Activated T-cell treated with anti-CD3 and anti-CD28 coated beads, Interleukin-2, amount 50 U/mL, for 48 hours (primary cell): ENCODE measurements around the gene DNASE1.
"Not testable (repeated sequence)": the region's sequence is repeated elsewhere in the genome, so short reads cannot be mapped to it uniquely, and the experiment has no call there.

Experiments used
- DNase-seq, 2 experiments: peaks; one replicate each; pipeline ENCODE4 v3.0.0-alpha.2; 2020

The DNASE1 gene

DNA sequence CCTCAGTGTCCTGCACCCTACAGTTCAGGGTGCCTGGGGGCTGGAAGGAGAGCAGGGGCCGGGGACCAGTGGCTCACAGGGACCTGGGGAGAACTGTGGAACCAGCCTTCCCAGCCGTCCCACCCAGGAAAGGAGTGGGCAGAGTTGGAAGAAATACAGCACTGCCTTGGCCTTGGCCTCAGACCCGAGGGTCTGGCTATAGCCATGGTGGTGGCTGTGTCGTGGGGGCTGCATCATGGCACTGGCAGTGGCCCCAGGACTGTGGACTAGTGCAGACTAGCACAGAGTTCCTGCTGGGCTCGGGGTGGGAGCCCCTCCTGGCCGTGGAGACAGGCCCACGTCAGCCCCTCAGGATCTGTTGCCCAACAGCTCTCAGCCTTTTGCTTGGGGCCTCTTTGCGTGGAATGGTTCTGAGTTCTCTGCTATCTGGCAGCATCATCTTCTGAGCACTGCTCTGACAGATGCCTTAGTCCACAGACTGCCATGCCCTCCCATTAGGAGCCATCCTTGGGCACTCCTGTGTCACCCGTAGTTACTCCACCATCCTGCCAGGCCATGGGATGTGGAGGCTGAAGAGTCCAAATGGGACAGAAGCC lies 12.6 kb upstream of the DNASE1 start:
- DNase-seq = peak in 1 of 2 experiments; percentile 14

DNA sequence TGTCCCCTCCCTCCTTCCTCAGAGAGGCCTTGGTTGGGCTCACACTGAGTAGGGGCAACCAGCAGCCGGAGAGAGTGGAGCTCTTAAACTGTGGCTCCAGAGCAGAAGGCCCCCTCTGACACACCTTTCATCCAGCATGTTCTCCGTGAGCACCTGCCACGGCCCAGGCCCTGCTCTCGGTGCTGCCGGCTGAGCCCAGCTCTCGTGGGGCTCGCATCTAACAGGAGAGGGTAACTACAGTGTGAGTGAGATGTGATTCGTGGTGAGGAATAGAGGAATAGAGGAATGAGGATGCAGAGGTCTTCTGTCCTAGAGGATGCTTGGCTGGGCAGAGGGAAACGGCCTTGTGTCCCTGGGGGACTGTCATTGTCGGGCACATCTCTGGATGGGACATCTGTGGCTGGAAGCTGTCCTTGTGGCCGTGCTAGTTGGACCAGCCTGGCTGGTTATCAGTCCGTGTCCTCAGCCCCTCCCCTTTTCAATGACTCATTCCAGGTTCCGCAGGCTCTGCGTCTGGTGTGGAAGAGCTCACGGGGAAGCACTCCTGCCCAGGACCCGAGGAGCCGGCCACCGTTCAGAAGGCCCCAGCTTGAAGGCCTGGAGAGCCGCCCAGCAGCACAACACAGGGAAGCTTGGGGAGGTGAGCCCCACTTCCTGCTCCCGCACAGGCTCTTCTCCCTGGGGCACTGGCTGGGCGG lies 11.9 kb upstream of the DNASE1 start:
- DNase-seq = no peak

DNA sequence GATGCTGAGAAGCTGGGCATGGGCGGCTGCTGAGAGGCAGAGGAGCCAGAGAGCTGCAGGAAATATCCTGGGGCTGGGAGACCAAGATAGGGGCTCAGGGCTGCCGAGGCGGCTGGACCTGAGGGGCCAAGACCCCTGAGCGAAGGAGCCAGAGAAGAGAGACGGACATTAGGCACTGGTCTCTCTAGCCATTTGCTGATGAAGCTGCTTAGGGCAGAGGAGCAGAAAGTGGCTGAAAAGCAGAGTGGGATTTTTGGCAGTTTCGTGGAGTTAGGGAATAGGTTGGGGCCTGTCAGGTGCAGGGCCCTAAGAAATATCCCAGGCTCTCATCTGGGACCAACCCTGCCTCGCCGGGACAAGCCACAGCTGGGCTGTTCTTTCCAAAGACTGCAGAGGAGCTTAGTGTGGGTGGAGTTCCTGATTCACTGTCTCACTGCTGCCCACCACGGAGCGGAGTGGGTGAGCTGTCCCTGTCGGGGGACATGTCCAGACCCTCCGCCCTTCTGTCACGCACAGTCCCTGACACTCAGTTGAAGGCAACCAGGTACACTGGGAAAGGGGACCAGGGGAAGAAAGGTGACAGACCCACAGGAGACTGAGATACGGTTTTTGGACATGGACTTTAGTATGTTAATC lies 11.3 kb upstream of the DNASE1 start:
- DNase-seq = peak in 1 of 2 experiments; percentile 9

DNA sequence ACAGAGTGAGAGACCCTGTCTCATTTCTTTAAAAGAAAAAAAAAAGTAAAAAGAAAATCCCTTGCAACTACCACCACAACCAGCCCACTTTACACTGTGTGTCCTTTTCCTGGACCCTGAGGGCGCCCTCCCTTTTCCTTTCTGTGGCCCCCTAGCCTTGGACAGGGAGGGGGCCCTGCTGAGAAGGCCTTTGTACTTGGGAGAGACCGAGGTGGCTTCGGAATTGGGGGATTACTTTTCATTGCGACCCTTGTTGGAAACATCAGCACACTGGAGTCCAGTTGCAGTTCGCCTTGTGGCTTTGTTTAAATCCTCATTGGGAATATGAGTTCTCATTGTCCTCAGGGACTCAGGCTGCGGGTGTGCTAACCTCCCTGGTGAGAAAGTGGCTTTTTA lies 9.4 kb upstream of the DNASE1 start:
- DNase-seq = peak in 1 of 2 experiments; percentile 2

DNA sequence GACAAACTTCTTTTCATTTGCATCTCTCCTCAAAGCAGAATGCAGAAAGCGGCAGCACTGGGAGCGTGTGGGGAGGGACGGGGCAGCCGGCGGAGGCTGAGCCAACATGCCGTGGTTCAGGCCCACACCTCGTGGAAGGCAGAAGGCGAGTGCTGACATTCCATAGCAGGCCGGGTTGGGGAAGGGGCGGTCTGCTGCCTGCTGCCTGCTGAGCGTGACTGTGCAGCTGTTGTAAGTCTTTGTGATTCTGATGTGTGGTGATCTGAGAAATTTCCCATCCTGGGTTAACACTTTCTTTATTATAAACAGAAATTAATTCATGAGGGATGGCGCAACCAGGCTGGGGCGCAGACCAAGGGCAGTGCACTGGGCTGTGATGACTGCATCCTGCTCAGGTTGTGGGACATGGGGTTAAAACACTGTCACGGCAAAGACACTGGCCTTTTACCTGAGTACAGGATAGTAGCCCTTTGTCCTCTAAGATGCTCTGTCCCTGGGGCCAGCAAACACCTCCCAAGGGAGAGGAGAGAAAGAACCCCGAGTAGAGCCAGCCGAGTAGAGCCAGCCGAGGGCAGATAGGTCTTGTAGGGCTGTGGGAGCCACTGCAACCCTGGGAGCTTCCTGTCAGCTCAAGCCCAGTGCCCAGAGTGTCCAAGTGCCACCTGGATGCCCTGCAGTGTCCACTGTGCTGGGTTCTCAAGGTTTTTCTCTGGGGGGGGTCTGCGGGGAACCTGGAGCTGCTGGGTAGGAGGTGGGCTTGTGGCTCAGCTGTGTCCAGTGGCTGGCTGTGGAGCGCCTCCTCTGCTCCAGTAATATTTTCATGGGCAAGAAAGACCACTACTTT lies 8.8 kb upstream of the DNASE1 start:
- peak in 1 of 2 experiments; percentile 11 for DNase-seq

DNA sequence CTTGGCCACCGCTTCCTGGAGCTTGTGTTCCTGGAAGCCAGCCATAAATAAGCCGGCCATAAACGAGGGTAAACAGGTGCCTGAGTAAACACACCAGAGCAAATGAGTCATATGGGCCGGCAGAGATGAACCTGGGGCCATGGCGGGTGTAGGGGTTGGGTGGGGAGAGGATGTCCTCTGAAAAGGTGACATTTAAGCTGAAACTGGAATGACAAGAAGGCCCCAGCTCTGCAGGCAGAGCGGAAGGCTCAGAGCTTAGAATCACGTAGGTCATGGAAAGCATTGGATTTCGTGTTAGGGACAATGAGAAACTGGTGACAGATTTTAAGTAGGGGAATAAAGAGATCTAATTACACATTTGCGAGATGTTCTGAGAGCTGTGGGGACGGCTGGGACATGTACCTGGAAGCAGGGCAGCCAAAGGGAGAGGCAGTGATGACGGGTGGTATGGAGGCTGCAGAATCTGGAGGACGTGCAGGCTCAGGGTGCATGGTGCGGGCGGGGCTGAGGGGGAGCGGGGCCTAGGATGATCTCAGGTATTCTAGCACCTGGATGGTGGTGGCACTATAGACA lies 8.1 kb upstream of the DNASE1 start:
- peak in 1 of 2 experiments; percentile 7 for DNase-seq

DNA sequence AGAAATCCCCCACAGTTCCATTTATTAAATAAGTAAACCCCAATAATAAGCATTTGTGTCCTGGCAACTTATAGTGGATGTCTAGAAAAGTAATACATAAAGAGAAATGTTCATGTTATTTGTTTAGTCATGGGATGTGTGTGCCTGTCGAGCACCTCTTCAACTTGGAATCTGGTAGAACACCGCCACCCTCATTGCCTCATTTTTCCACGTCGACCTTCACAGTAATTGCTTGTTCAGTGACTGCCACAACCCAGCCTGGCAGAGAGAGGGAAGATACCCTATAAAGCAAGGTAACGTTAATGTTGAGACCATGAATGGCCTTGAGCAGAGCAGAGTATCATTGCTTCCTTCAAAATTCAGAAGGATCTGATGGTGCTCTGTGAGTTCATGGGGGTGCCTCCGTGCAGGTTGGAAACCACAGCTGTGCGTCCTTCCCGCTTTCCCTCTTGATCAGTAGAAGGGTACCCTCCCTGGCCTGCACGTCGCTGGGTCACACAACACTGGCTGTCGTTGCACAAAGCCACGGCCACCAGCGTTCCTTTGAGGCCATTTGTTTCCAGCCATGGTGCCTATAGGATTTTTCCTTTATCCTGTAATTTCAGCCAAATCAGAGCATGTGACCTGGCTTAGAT lies 3.7 kb upstream of the DNASE1 start:
- no peak for DNase-seq

DNA sequence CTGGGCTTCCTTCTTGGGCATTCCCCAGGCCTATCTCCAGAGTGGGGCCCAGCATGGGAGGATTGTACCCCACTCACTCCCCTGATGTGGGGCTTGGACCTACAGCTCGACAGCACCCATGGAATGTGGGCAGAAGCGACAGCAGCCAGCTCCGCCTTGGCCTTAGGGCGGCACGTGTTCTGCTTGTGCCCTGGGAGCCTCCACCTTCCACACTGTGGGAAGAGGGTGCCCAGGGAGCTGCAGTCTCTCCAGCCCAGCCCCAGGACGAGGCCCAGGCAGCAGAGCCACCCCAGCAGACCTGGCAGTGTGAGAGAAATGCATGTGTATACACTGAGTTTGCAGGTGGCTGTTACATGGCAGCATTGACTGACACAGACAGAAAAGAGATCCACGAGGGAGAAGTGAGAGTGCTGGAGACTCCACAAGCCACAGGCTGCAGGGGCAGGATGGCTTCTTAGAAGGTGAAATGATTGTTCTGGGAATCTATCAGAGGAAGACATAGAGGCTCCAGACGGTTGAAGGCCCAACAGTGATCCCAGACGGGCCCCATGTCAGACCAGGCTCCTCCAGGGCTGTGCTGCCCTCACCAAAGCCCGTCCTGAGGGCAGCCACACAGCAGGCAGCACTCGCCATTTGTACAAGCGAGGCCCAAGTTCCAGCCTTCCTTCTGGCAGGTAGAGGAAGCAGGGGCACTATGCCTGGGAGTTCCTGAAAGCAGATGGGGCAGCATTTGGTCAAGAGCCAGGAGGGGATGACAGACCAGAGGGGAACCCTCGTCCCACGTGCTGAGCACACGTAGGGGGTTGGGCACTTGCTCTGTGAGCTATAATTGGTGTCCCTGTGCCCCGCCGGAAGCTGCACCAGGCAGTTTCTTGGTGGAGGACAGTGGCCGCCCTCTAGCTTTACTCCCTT lies 2.8 kb upstream of the DNASE1 start:
- no peak for DNase-seq

DNA sequence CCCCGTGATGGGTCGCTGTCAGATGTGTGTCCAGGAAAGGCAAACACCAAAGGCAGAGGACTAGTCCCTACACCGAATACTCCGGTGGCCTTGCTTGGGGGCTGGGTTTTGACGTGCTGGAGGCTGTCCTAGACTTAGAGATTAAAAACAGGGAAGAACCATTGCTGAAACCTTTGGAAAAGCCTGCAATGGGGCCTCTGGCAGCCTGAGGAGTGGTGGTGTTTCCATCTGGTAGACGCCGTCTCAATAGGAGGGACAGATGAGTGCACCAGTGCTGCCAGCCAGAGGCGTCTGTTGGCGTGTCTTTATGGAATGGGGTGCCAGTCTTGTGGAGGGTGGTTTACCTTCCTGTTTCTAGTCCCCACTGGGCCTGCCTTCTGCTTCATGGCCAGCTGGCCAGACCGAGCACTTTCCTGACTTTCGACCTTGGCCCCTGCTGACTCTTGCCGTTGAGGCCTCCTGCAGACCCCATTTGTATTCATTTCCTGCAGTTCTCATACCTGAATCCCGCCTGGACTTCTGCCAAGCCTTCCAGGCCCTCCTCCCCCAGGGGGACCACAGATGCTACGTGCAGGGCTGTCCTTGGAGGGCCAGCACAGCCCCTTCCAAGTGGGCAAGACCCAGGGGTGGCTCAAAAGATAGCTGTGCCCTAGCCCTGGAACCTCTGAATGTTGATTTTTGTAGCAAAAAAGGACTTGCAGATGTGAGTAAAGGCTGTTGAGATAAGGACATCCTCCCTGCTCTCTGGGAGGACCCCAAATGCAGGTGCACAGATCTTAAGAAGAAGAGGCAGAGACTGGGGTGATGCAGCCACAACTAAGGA lies 1.9 kb upstream of the DNASE1 start:
- DNase-seq = no peak

DNA sequence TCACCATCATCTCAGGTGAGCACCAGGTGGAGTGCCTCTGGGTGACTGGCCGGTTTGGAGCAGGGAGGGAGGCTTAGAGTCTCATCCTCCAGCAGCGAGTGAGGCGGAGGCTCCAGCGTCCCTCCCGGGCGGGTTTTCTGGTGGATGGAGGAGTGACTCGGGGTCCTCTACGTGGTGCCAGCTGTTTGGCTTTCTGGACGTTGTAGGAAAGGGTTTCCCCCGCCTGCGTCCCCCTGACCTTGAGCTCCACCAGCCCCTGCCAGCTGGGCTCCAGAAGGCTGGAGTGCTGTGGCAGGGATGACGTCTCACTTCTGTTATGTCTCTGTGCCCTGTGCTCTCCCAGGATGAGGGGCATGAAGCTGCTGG lies 522 bp downstream of the DNASE1 start:
- no peak for DNase-seq

DNA sequence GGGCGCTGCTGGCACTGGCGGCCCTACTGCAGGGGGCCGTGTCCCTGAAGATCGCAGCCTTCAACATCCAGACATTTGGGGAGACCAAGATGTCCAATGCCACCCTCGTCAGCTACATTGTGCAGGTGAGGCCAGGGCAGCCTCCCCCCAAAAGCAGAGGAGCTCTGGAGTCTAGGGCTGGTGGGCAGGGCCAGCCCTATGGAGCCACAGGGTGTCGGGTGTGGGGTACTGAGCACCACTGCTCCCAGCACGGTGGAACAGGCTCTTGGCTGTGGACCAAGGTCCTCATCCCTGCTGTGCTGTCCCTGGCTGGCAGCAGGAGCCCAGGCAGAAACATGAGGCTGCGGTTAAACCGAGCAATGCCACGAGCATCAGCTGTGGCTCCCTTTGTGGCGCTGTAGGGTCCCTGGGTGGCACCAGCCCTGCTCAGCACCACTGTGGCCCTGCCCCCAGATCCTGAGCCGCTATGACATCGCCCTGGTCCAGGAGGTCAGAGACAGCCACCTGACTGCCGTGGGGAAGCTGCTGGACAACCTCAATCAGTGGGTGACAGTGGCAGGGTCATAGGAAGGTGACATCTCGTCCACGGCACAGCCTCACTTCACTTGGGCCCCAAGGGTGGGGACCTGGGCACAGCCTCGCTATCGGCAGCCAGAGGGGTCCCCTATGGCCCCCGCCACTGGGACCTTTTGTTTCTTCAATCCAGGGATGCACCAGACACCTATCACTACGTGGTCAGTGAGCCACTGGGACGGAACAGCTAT lies 1.1 kb downstream of the DNASE1 start:
- no peak for DNase-seq

DNA sequence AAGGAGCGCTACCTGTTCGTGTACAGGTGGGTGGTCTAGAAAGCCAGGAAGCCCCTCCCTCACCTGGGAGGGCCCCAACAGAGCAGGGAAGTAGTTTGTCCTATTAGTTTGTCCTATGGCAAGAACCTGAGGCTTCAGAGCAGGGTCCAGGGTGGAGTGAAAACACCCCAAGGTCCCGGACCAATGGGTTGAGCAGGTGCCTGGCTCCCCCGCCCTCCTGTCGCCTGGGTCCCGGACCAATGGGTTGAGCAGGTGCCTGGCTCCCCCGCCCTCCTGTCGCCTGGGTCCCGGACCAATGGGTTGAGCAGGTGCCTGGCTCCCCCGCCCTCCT lies 1.6 kb downstream of the DNASE1 start:
- DNase-seq = not testable (repeated sequence)

DNA sequence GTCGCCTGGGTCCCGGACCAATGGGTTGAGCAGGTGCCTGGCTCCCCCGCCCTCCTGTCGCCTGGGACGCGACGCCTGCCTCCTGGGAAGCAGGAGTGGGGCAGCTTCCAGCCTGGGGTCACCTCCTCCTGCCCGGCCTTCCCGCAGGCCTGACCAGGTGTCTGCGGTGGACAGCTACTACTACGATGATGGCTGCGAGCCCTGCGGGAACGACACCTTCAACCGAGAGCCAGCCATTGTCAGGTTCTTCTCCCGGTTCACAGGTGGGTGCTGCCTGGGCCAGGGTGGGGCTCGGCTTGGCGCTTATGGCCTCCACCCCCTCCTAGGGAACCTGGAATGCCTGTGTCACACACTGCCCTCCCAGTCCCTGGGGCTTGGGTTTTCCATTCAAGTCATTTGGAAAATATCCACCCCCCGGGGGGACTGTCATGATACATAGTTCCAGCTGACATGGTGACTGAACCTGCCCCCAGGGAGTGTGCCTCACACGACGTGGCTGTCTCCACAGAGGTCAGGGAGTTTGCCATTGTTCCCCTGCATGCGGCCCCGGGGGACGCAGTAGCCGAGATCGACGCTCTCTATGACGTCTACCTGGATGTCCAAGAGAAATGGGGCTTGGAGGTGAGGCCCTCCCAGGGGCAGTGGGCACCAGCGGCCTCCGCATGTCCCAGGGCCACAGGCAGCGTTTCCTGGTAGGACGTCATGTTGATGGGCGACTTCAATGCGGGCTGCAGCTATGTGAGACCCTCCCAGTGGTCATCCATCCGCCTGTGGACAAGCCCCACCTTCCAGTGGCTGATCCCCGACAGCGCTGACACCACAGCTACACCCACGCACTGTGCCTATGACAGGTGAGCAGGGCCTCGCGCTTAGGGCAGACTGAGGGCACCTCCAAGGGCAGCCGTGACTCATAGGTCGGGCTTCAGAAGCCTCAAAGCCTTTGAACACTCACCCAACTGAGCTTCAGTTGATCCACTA lies 2.3 kb downstream of the DNASE1 start:
- no peak for DNase-seq

DNA sequence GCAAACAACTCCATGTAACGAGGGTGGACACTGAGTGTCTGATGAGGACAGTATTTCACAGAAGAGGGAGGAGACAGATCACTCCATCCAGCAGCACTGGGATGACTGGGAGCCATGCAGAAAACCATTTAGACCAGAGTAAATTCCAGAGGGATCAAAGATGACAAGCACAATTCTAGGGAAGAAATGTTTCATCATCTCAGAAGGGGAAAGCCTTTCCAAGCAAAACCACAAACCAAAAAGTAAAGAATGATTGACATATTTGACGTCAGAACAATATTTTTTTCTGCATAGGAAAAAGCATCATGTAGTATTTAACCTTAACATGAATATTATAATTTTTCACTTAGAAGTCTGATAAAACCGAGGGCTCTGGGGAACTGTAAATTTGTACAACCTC lies 4.8 kb downstream of the DNASE1 start:
- DNase-seq = no peak

DNA sequence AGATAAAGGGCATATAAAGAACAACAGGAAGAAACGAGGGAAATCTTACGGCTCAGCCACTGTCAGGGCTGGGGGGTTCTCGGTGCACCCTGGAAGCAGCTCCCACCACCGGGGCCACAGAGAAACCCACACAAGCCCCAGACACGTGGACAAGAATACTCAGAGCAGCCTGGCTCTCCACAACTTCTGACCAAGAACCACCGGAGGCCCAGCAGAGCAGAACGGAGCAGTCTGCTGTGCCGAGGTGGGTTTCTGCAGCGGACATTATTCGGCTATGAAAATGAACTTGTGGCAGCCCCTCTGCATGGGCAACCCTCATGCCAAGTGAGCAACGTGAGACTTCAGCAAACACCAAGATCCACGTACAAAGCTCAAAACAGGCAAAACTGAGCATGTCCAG lies 6.8 kb downstream of the DNASE1 start:
- DNase-seq = no peak

DNA sequence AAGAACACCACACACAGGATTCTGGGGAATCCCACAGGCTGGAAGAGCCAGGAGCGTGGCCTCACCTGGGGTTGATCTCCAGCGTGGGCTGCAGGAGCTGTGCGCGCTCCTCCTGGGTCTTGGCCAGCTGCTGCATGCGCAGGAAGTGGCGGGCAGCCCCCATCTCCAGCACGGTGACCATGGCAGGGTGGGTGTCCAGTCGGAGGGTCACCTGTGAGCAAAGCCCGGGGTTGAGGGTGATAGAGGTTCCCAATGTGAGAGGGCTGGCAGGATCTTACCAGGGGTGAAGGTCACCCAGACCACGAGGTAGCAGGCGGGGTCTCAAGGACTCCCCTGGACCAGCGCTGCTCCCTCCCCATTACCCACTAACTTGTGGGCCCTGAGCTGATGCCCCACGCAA lies 7.4 kb downstream of the DNASE1 start:
- DNase-seq = no peak

DNA sequence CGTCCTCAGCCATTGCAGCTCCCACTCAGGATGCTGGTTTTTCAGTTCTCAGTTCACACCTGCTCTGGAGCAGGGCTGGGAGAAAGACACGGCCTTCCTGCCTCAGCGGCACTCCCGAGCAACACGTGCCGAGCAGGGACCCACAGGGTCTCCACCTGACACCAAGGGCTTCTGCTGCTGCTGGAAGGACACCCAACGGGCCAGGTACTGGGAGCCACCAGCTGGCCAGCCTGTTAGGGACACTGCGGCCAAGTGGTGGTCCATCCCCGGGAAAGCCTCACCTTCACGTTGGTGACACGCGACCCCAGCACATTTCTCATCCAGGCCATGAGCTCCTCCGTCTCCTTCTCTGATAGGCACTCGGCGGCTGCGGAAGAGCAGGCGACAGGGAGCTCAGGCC lies 8.1 kb downstream of the DNASE1 start:
- no peak for DNase-seq

DNA sequence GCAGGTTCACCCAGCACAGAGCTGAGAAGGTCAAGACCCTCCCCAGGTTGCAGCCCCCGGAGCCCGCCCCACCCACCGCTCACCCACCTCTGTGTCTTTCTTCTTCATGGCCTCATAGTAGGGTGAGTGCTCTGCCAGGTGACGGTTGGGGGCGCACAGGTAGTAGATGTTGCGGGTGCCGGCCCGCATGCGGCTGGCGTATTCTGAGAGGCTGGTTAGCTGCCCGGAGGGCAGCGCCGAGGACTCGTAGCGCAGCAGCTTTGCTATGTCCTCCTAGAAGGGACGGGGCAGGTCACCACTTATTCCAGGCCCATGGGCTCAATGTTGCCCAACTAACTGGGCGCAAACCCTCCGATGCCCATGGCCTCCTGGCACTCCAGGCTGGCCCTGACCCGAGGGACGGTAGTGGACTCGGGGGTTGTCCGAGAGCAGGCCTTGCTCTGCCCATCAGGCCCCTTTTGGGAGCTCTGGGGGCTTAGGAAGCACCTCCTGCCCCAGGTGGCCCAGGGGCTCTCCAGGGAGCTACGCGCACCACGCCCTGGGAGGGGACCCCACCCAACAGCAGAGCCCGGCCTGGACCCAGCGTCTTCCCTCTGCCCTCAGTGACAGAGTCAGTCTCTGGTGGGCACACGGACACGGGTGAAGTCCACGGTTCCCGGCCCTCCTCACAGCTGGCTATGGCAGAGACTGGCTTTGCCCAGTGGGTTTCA lies 9.9 kb downstream of the DNASE1 start:
- no peak for DNase-seq
